ENCODE data around the gene KIRREL3.

KIRREL3 gene

GRCh38 chr11:126768702-126769101, 231.9 kb downstream of the KIRREL3 start:
- no peak overlapping the region for H3K4me3 ChIP-seq (ENCODE audit: low read length)
- no peak for DNase-seq (ENCODE audit: low read depth)
- TF ChIP-seq CTCF (conservative IDR thresholded peaks at IDR 0.05; ENCODE audit: low read depth, low read length): no peak

DNA sequence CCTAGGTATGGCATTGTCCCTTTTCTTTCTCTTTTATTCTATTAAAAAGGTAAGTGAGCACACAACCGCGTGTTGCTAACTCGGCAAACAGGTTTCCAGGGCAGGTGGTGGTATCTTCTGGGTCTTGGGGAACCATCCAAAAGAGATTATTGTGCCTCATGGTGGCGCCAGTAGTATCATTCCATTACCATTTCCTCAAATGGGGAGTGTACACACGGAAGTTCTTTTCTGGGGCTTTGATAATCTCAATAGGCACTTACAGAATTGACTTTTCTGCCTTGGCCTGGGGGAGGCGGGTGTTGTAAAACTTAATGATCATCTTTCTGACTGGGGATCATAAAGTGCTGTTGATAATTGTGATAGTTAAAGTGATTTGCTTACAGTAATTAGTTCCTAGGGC, 234.1 kb downstream of the KIRREL3 start:
- no peak for TF ChIP-seq CTCF (conservative IDR thresholded peaks at IDR 0.05; ENCODE audit: low read depth, low read length)
- no peak overlapping the region for H3K4me3 ChIP-seq (ENCODE audit: low read length)
- no peak for DNase-seq (ENCODE audit: low read depth)

DNA sequence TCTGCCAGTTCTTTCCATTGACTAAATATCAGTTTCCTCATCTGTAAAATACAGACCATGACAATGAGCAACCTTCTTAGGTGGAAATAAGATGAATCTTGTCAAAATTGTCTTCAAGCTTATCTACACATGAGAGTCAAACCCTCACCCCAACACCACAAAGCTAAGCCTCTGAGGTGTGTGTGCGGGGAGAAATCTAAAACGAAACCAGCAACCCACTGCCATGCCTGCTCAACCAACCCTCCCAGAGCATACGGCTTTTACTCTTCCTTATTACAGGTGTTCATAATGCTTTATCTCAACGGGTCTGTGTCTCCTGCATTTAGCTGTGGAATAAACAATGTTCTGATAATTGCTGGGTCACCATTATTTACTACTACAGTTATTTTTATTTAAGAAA, 235.4 kb downstream of the KIRREL3 start:
- no peak for DNase-seq (ENCODE audit: low read depth)
- TF ChIP-seq CTCF (conservative IDR thresholded peaks at IDR 0.05; ENCODE audit: low read depth, low read length): no peak
- no peak overlapping the region for H3K4me3 ChIP-seq (ENCODE audit: low read length)

- DNase-seq (ENCODE audit: low read depth): no peak
- H3K4me3 ChIP-seq (ENCODE audit: low read length): no peak overlapping the region
- no peak for TF ChIP-seq CTCF (conservative IDR thresholded peaks at IDR 0.05; ENCODE audit: low read depth, low read length)
Observed at GRCh38 chr11:126764231-126764630, 236.3 kb downstream of the KIRREL3 start.

GRCh38 chr11:126756855-126757254, 243.7 kb downstream of the KIRREL3 start:
- DNase-seq (ENCODE audit: low read depth): no peak
- TF ChIP-seq CTCF (conservative IDR thresholded peaks at IDR 0.05; ENCODE audit: low read depth, low read length): no peak
- no peak overlapping the region for H3K4me3 ChIP-seq (ENCODE audit: low read length)

DNA sequence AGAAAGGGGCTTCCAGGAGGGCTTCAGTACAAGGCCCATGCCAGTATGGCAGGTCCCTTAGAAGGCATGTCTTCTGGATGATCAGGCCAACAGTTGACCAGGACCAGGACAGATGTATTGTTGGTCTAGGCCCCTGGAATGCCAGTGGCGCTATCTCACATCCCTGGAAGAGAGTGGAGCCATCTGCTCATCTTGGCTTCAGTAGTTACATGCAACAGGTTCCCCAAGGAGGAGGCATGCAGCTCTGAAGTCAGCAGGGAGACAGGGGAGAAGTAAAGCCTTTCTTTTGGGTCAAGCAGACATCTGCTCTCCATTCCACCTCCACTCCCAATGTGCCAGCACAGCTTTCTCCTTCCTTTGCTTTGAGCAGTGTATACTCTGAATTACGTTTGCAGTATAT, 244.1 kb downstream of the KIRREL3 start:
- no peak for TF ChIP-seq CTCF (conservative IDR thresholded peaks at IDR 0.05; ENCODE audit: low read depth, low read length)
- no peak for DNase-seq (ENCODE audit: low read depth)
- H3K4me3 ChIP-seq (ENCODE audit: low read length): no peak overlapping the region

- no peak overlapping the region for H3K4me3 ChIP-seq (ENCODE audit: low read length)
- no peak for TF ChIP-seq CTCF (conservative IDR thresholded peaks at IDR 0.05; ENCODE audit: low read depth, low read length)
- no peak for DNase-seq (ENCODE audit: low read depth)
Observed at GRCh38 chr11:126755526-126755925, 245.0 kb downstream of the KIRREL3 start.
